C4-2B (cell line): ENCODE results near the gene FARP2.

Experiments
- ZFX ChIP-seq: fragments of 450-650 bp; IDR thresholded peaks from 2 replicates; pipeline ENCODE4 v1.6.1; 2017
- TF ChIP-seq, protein P1 (sequence below): fragments of 450-650 bp; conservative IDR thresholded peaks from 2 replicates; pipeline ENCODE4 v1.5.1; 2017; ENCODE audit warnings: mild to moderate bottlenecking

DNA sequence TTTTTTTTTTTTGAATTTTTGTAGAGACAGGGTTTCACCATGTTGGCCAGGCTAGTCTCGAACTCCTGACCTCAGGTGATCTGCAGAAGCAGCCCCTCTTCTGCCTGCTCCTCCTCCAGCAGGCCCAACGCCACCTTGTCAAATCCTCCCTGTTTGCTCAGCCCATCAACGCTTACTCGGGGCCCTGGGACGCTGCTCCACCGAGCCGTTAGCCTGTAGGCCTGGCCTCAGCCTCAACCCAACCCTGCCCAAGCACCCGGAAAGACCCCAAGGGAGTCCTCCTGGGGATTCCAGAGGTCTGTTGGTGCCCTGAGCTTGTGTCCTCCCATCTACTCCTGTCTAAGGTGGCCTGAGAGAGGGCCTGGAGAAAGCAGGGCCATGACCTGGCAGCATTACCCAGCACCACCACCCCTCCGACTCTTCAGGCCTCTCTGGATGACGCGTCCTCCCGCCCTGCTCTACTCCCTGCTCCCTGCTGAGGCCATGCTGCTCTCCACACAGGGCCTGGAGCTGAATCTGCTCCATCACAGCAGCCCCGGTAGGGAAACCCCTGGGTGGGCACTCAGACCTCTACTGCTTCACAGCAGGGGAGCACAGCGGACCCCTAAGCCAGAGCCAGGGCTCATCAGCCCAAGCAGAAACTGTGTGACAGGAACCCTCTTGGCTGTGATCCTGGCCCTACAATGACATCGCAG, 149.1 kb downstream of the FARP2 start:
- TF ChIP-seq, protein P1, sequence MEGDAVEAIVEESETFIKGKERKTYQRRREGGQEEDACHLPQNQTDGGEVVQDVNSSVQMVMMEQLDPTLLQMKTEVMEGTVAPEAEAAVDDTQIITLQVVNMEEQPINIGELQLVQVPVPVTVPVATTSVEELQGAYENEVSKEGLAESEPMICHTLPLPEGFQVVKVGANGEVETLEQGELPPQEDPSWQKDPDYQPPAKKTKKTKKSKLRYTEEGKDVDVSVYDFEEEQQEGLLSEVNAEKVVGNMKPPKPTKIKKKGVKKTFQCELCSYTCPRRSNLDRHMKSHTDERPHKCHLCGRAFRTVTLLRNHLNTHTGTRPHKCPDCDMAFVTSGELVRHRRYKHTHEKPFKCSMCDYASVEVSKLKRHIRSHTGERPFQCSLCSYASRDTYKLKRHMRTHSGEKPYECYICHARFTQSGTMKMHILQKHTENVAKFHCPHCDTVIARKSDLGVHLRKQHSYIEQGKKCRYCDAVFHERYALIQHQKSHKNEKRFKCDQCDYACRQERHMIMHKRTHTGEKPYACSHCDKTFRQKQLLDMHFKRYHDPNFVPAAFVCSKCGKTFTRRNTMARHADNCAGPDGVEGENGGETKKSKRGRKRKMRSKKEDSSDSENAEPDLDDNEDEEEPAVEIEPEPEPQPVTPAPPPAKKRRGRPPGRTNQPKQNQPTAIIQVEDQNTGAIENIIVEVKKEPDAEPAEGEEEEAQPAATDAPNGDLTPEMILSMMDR, result no peak
- TF ChIP-seq ZFX, result no peak
